Tibial nerve (tissue), 4 donors: Measurements from ENCODE around the gene KTI12.

ENCODE experiments used
- CTCF ChIP-seq, 5 experiments: fragments of 200-600 bp in 3 of 5; fragments of 450-650 bp in 2 of 5; sonication (generic) in 3 of 5; IDR thresholded peaks; one replicate each; pipeline ENCODE4 v1.5.1; 2016 to 2019; ENCODE audit warnings: antibody characterized with exemption in 5 of 5, mild to moderate bottlenecking in 3 of 5, moderate library complexity in 2 of 5
- EP300 ChIP-seq, 2 donors: sonication (generic); formaldehyde crosslinking; IDR thresholded peaks; one replicate each; pipeline ENCODE4 v1.6.1; 2017; ENCODE audit warnings: antibody characterized with exemption in 2 of 2, mild to moderate bottlenecking in 1 of 2
- POLR2A ChIP-seq, 2 donors: fragments of 450-650 bp; IDR thresholded peaks; one replicate each; pipeline ENCODE4 v1.6.1; 2017; ENCODE audit warnings: antibody characterized with exemption in 2 of 2, mild to moderate bottlenecking in 2 of 2, moderate library complexity in 2 of 2

- TF ChIP-seq POLR2A (IDR thresholded peaks at IDR 0.05) (no peak), CTCF (IDR thresholded peaks at IDR 0.05) (no peak), EP300 (IDR thresholded peaks at IDR 0.05) (no peak)
These were observed 26.3 kb upstream of the KTI12 start for GRCh38 chr1:52059888-52060287.
